Measurements from ENCODE around the gene PAGE5. TPM values are rescaled to one million over a fixed set of nuclear protein-coding genes. Genes with fewer than 3 reads are reported as not detected.

Gene PAGE5, protein sequence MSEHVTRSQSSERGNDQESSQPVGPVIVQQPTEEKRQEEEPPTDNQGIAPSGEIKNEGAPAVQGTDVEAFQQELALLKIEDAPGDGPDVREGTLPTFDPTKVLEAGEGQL
- total RNA-seq (2021) (not detected in 2 replicates), Bru-seq, nascent RNA (not detected), BruChase-seq, experiment 1, labeled RNA remaining after a 2-hour chase (not detected), BruChase-seq, experiment 2, labeled RNA remaining after a 6-hour chase (not detected)
- long read RNA-seq: 0 reads

GRCh38 chrX:55220119-55220794, at the start of gene PAGE5:
Gene PAGE5 (plus strand): TSS chrX:55220346. CDS start chrX:55221383, 1,037 bp downstream.
- POLR2A ChIA-PET (ENCODE audit: unreplicated experiment): no interaction called here
- Histone ChIP-seq H3F3A (ENCODE audit: insufficient read depth, low read depth) (no peaks in the 10 kb centered on the region), H3K27ac (no peak within 1 kb of the TSS), H3K79me2 (ENCODE audit: low read depth) (no peaks in the 10 kb centered on the region), H3K4me2 (no peak within 1 kb of the TSS), H3K4me3 (no peak within 1 kb of the TSS), H3K36me3 (ENCODE audit: low read depth) (no peaks in the 10 kb centered on the region), H3K9me3 (ENCODE audit: insufficient read depth, low read depth) (no peaks in the 10 kb centered on the region), H4K20me1 (ENCODE audit: insufficient read depth) (no peaks in the 10 kb centered on the region), H2AFZ (no peak within 1 kb of the TSS), H3K27me3 (ENCODE audit: insufficient read depth, low read depth) (no peaks in the 10 kb centered on the region), H3K9me2 (ENCODE audit: insufficient read depth) (no peaks in the 10 kb centered on the region), H3K4me1 (replicated peaks; ENCODE audit: insufficient read depth) (no peaks in the 10 kb centered on the region)
- no peak for DNase-seq
- no peak for TF ChIP-seq CTCF (conservative IDR thresholded peaks at IDR 0.05)
- no TSS peak for BruUV-seq (replicated peaks)
- CTCF ChIA-PET: no interaction called here
- intact Hi-C loops (cut with micrococcal nuclease; ENCODE audit: unreplicated experiment): no loop called here

- Histone ChIP-seq H3K27ac (no peak overlapping the region), H3K27me3 (ENCODE audit: insufficient read depth, low read depth) (no peaks in the 10 kb centered on the region), H3K79me2 (ENCODE audit: low read depth) (no peaks in the 10 kb centered on the region), H3K36me3 (ENCODE audit: low read depth) (no peaks in the 10 kb centered on the region), H3K4me1 (replicated peaks; ENCODE audit: insufficient read depth) (peaks cover 7% of the 10 kb centered on the region; the same call in 1 of the 2 replicates), H3F3A (ENCODE audit: insufficient read depth, low read depth) (no peaks in the 10 kb centered on the region; the same call in 1 of the 2 replicates), H4K20me1 (ENCODE audit: insufficient read depth) (no peaks in the 10 kb centered on the region), H3K4me2 (peak overlapping the region; percentile 38), H2AFZ (no peak overlapping the region), H3K9me2 (ENCODE audit: insufficient read depth) (no peaks in the 10 kb centered on the region), H3K4me3 (no peak overlapping the region), H3K9me3 (ENCODE audit: insufficient read depth, low read depth) (no peaks in the 10 kb centered on the region)
- ChIA-PET POLR2A (ENCODE audit: unreplicated experiment) (no interaction called here), CTCF (no interaction called here)
- DNase-seq: peak in 1 of 2 experiments; percentile 70
- TF ChIP-seq CTCF (conservative IDR thresholded peaks at IDR 0.05): no peak
- TF ChIP-seq EZH2 (IDR thresholded peaks at IDR 0.05; ENCODE audit: low read depth): no peak
- intact Hi-C loops (cut with micrococcal nuclease; ENCODE audit: unreplicated experiment): no loop called here
- no TSS peak for BruUV-seq (replicated peaks)
Observed at GRCh38 chrX:55187281-55187680, 32.9 kb upstream of the PAGE5 start.

DNA sequence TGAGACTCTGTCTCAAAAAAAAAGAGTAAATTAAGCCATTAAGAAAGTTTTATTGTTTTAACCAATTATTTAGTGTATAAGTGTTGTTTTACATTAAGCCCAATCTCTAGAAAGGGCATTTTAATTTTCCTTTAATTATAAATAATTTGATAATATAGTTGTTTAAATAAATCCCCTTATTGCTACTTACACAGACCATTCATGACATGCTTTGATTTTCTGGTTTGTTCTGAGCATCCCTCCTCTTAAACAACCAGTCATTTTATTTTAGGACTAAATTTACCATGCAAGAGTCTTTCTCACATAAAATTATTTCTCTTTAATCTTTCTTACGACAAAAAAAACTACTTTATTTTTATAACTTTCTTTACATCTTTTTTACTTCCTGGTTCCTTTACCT, 23.5 kb upstream of the PAGE5 start:
- POLR2A ChIA-PET (ENCODE audit: unreplicated experiment): no interaction called here
- H3F3A ChIP-seq (ENCODE audit: insufficient read depth, low read depth): peaks cover 6% of the 10 kb centered on the region; the same call in 1 of the 2 replicates
- no TSS peak for BruUV-seq (replicated peaks)

More for the DNA sequence above, 23.5 kb upstream of the PAGE5 start:
- no peaks in the 10 kb centered on the region for H3K36me3 ChIP-seq (ENCODE audit: low read depth)
- peaks cover 12% of the 10 kb centered on the region for H3K4me1 ChIP-seq (replicated peaks; ENCODE audit: insufficient read depth)
- no peak overlapping the region for H2AFZ ChIP-seq
- no peak for DNase-seq
- no peaks in the 10 kb centered on the region for H3K79me2 ChIP-seq (ENCODE audit: low read depth)
- no peak overlapping the region for H3K4me2 ChIP-seq
- H3K27me3 ChIP-seq (ENCODE audit: insufficient read depth, low read depth): no peaks in the 10 kb centered on the region
- no peak overlapping the region for H3K4me3 ChIP-seq
- intact Hi-C loops (cut with micrococcal nuclease; ENCODE audit: unreplicated experiment): no loop called here
- no peaks in the 10 kb centered on the region for H4K20me1 ChIP-seq (ENCODE audit: insufficient read depth)
- no peaks in the 10 kb centered on the region for H3K9me3 ChIP-seq (ENCODE audit: insufficient read depth, low read depth)
- CTCF ChIA-PET: no interaction called here
- no peak overlapping the region for H3K27ac ChIP-seq
- no peaks in the 10 kb centered on the region for H3K9me2 ChIP-seq (ENCODE audit: insufficient read depth)
- TF ChIP-seq CTCF (conservative IDR thresholded peaks at IDR 0.05) (no peak), EZH2 (IDR thresholded peaks at IDR 0.05; ENCODE audit: low read depth) (no peak)

All from PC-9 (cell line).